Adrenal gland (tissue), 12 donors: ENCODE results near the gene PRKN. TPM values are rescaled to one million over a fixed set of nuclear protein-coding genes. Genes with fewer than 3 reads are reported as not detected.
A peak's percentile ranks its signal among the peaks of the same experiment; 100 is the strongest.

ENCODE experiments used
- DNase-seq, 7 donors: peaks; one replicate each; pipeline ENCODE4 v3.0.0-alpha.2; 2019 to 2020
- H3K27ac ChIP-seq, 5 donors: fragments of 200-600 bp; sonication (generic) in 4 of 5; 1 replicate in 3 of 5; 2 replicates in 2 of 5; pipeline versions ENCODE4 v1.5.1 to v1.8.0; 2016 to 2020; ENCODE audit warnings: mild to moderate bottlenecking in 1 of 5
- H3K27me3 ChIP-seq: fragments of 200-600 bp; 2 replicates; pipeline ENCODE4 v1.8.0; 2021
- H3K36me3 ChIP-seq, 2 donors: fragments of 200-600 bp; replicated peaks in 1 of 2; 1 replicate in 1 of 2; 2 replicates in 1 of 2; pipeline versions ENCODE4 v1.5.1 to v1.8.0; 2018 to 2022
- H3K4me1 ChIP-seq, 2 donors: fragments of 200-600 bp; replicated peaks in 1 of 2; 1 replicate in 1 of 2; 2 replicates in 1 of 2; pipeline versions ENCODE4 v1.5.1 to v1.8.0; 2018 to 2021
- H3K4me3 ChIP-seq, 4 donors: fragments of 200-600 bp; sonication (generic) in 3 of 4; one replicate each; pipeline ENCODE4 v1.5.1; 2016 to 2018
- H3K9me3 ChIP-seq, 3 donors: fragments of 200-600 bp; sonication (generic) in 1 of 3; replicated peaks in 1 of 3; 1 replicate in 2 of 3; 2 replicates in 1 of 3; pipeline versions ENCODE4 v1.5.1 to v1.8.0; 2016 to 2021
- POLR2A ChIP-seq, 2 donors: fragments of 450-650 bp; IDR thresholded peaks; one replicate each; pipeline ENCODE4 v1.6.1; 2017; ENCODE audit warnings: antibody characterized with exemption in 2 of 2, mild to moderate bottlenecking in 2 of 2, moderate library complexity in 1 of 2
- WGBS, 4 donors: extraction: QIAGEN DNeasy Blood & Tissue Kit in 2 of 4; methylation state at CpG; one replicate each; pipeline versions ENCODE4 v1.1.5 to v1.1.7; 2013 to 2017; 5-methylcytosine and 5-hydroxymethylcytosine counted together
- intact Hi-C, 2 donors: fragments of 100-400 bp; cut with DNase I; formaldehyde crosslinking; loops; one replicate each; pipeline versions ENCODE4 v1.14.1 to v1.15.0; 2022 to 2023
- polyA plus RNA-seq, 3 donors: library from polyadenylated mRNA; stranded (reverse); fragments of 200-250 nt in 2 of 3; fragments of 350-450 nt in 1 of 3; fragmentation: Illumina TruSeq in 1 of 3; extraction: RNeasy Lipid Tissue Mini Kit (QIAGEN cat#74804) in 1 of 3; gene quantifications; one replicate each; pipeline ENCODE4 v1.2.3, GENCODE V29; 2013 to 2014
- total RNA-seq, 9 donors: library from RNA; depleted of rRNA in 4 of 9; stranded (reverse); fragments of >200 nt in 4 of 9; fragments of 120-200 nt in 1 of 9; fragmentation: NEBNext Ultra II Directional in 1 of 9; extraction: Animal tissue kit (Norgen Biotek cat#: 25700) in 1 of 9; gene quantifications; one replicate each; pipeline versions ENCODE4 v1.1.0 to v1.2.4, GENCODE V29; 2013 to 2023
- TF ChIP-seq, protein P1 (sequence below), 6 experiments: fragments of 450-650 bp in 4 of 6; fragments of 200-600 bp in 2 of 6; sonication (generic) in 1 of 6; IDR thresholded peaks; 1 replicate in 5 of 6; 2 replicates in 1 of 6; pipeline versions ENCODE4 v1.5.1 to v1.8.0; 2016 to 2021; ENCODE audit warnings: antibody characterized with exemption in 6 of 6, mild to moderate bottlenecking in 2 of 6, moderate library complexity in 1 of 6
- donor health status: healthy with polysubstance abuse.
- donor health status: Bipolar disorder and iron deficiency.
- donor health status: DM: yes; HTN: yes; CAD: no.
- donor health status: DM: no; HTN: no; CAD: no.
- donor health status: DM: no; HTN: no; CAD: no.
- donor health status: DM: yes; HTN: yes; CAD: no.

PRKN gene
- total and polyA plus RNA-seq, 12 donors = 1.9 to 159 (median 13.3) TPM

DNA sequence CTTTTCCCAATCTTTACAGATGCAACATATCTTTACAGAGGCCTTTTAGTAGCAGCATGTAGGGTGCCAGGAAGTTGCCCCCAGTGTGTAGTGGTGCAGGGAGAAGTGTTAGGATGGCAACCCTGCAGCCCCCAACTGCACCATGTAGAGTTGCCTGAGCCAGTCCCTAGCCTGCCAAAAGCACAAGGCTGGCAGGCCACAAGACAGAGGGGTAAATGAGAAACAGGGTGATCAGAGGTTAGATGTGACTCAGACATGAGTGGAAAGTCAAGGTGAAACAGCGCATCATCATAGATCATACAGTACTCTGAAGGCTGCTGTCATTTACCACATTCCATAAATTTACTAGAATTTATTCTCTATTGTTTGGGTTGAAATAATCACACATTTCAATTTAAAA is 467.5 kb downstream of the PRKN start:
- 43 to 66% (median 56%) methylated on average over 1 of the region's 1 CpG for WGBS, 4 donors
- Histone ChIP-seq H3K27me3 (no peaks in the 10 kb centered on the region), H3K27ac (no peak overlapping the region), H3K4me1 (no peaks in the 10 kb centered on the region), H3K9me3 (no peaks in the 10 kb centered on the region), H3K36me3 (no peaks in the 10 kb centered on the region), H3K4me3 (no peak overlapping the region)
- intact Hi-C loops = no loop called here
- DNase-seq = peak in 5 of 7 donors; percentile 16 to 28 (median 18)
- no peak for TF ChIP-seq POLR2A (IDR thresholded peaks at IDR 0.05)
- TF ChIP-seq, protein P1, sequence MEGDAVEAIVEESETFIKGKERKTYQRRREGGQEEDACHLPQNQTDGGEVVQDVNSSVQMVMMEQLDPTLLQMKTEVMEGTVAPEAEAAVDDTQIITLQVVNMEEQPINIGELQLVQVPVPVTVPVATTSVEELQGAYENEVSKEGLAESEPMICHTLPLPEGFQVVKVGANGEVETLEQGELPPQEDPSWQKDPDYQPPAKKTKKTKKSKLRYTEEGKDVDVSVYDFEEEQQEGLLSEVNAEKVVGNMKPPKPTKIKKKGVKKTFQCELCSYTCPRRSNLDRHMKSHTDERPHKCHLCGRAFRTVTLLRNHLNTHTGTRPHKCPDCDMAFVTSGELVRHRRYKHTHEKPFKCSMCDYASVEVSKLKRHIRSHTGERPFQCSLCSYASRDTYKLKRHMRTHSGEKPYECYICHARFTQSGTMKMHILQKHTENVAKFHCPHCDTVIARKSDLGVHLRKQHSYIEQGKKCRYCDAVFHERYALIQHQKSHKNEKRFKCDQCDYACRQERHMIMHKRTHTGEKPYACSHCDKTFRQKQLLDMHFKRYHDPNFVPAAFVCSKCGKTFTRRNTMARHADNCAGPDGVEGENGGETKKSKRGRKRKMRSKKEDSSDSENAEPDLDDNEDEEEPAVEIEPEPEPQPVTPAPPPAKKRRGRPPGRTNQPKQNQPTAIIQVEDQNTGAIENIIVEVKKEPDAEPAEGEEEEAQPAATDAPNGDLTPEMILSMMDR (IDR thresholded peaks at IDR 0.05) = no peak

- Histone ChIP-seq H3K9me3 (no peaks in the 10 kb centered on the region), H3K36me3 (no peaks in the 10 kb centered on the region), H3K4me3 (no peak overlapping the region), H3K4me1 (no peaks in the 10 kb centered on the region), H3K27ac (no peak overlapping the region), H3K27me3 (no peaks in the 10 kb centered on the region)
- TF ChIP-seq, protein P1 (IDR thresholded peaks at IDR 0.05) = no peak
- TF ChIP-seq POLR2A (IDR thresholded peaks at IDR 0.05) = no peak
- WGBS, 4 donors = 90 to 97% (median 95%) methylated on average over 7 of the region's 7 CpGs
- no peak for DNase-seq
- intact Hi-C loops = no loop called here
Observed at GRCh38 chr6:162258647-162259046, 468.9 kb downstream of the PRKN start.

DNA sequence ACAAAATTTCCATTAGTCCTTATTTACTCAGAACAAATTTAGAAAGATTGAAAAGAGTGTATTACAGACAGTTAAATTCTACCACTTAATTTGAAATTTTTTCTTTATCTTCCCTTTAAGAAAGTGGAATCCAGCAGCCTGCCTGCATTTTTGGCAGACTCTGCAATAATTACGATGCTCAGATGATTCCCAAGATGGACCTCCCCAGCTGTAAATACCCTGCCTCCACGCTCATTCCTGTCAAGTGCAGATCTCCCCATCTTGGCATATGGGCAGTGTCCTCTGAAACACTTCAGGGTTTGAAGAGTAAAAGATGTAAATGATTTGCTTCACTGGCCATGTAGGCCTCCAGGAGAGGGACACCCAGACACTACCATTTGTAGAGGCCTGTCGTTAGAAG is 471.2 kb downstream of the PRKN start:
- no peak for TF ChIP-seq POLR2A (IDR thresholded peaks at IDR 0.05)
- TF ChIP-seq, protein P1 (IDR thresholded peaks at IDR 0.05) = no peak
- no peaks in the 10 kb centered on the region for H3K9me3 ChIP-seq

GRCh38 chr6:162251257-162251656 is 476.3 kb downstream of the PRKN start:
- no peak for TF ChIP-seq POLR2A (IDR thresholded peaks at IDR 0.05)
- TF ChIP-seq, protein P1 (IDR thresholded peaks at IDR 0.05) = no peak
- no peak for DNase-seq
- WGBS, 4 donors = 86 to 95% (median 91%) methylated on average over 3 of the region's 3 CpGs
- Histone ChIP-seq H3K36me3 (no peaks in the 10 kb centered on the region), H3K9me3 (no peaks in the 10 kb centered on the region), H3K4me3 (no peak overlapping the region), H3K27me3 (no peaks in the 10 kb centered on the region), H3K4me1 (no peaks in the 10 kb centered on the region), H3K27ac (no peak overlapping the region)
- intact Hi-C loops = no loop called here

More for the DNA sequence above, 471.2 kb downstream of the PRKN start:
- 79 to 93% (median 93%) methylated on average over 3 of the region's 3 CpGs for WGBS, 4 donors
- no peak for DNase-seq
- no peak overlapping the region for H3K27ac ChIP-seq
- H3K27me3 ChIP-seq = no peaks in the 10 kb centered on the region
- no peak overlapping the region for H3K4me3 ChIP-seq
- no peaks in the 10 kb centered on the region for H3K36me3 ChIP-seq
- H3K4me1 ChIP-seq = no peaks in the 10 kb centered on the region
- intact Hi-C loops = no loop called here
